AG04450 (cell line): ENCODE measurements around the gene CAMKK2. TPM values are rescaled to one million over a fixed set of nuclear protein-coding genes. Genes with fewer than 3 reads are reported as not detected.
"Not testable (repeated sequence)": the region's sequence is repeated elsewhere in the genome, so short reads cannot be mapped to it uniquely, and the experiment has no call there.

Source experiments
- CTCF ChIA-PET: fragments of 300-600, 350-600 bp; formaldehyde crosslinking; extraction: SDS; loops from one replicate; lab custom pipeline; 2022; ENCODE audit warnings: antibody characterized with exemption, inconsistent platforms; lab: Charles Lee
- POLR2A ChIA-PET: fragments of 350-600 bp; formaldehyde crosslinking; extraction: SDS; loops from one replicate; lab custom pipeline; 2021; ENCODE audit warnings: antibody characterized with exemption, inconsistent platforms; lab: Yijun Ruan, JAX
- DNase-seq: peaks from one replicate; pipeline ENCODE4 v3.0.0-alpha.2; 2011; ENCODE audit warnings: low read depth, low spot score
- H3K27ac ChIP-seq: one replicate; pipeline ENCODE4 v1.5.1; 2012; ENCODE audit warnings: low read depth, low read length, control low read depth
- H3K27me3 ChIP-seq: one replicate; pipeline ENCODE4 v1.6.0; 2012; ENCODE audit warnings: low read length; ENCODE audit not compliant: control insufficient read depth, insufficient read depth
- H3K4me3 ChIP-seq: 2 replicates; pipeline ENCODE4 v1.5.1; 2011; ENCODE audit warnings: mild to moderate bottlenecking, low read depth, low read length, control low read depth
- H3K9me3 ChIP-seq: 2 replicates; pipeline ENCODE4 v1.5.1; 2012; ENCODE audit warnings: low read length; ENCODE audit not compliant: control insufficient read depth, insufficient read depth
- CTCF ChIP-seq: IDR thresholded peaks from 2 replicates; pipeline ENCODE4 v1.5.1; 2011; ENCODE audit warnings: low read depth, low read length, control low read depth, inconsistent platforms
- polyA plus RNA-seq: library from polyadenylated mRNA; depleted of rRNA; stranded (reverse); fragments of >200 nt; gene quantifications from 2 replicates; pipeline ENCODE4 v1.2.3, GENCODE V29; 2011

CAMKK2 gene
- polyA plus RNA-seq, 1 experiment: 23.1 TPM

- ChIA-PET CTCF (no interaction called here), POLR2A (no interaction called here)
- no peaks in the 10 kb centered on the region for H3K9me3 ChIP-seq
- no peak overlapping the region for H3K4me3 ChIP-seq
- H3K27me3 ChIP-seq: no peaks in the 10 kb centered on the region
- H3K27ac ChIP-seq: no peak overlapping the region
- TF ChIP-seq CTCF: no peak
- no peak for DNase-seq
Measured at GRCh38 chr12:121263206-121263935, 33.1 kb downstream of the CAMKK2 start.

GRCh38 chr12:121261398-121261797, 35.1 kb downstream of the CAMKK2 start:
- TF ChIP-seq CTCF: no peak

GRCh38 chr12:121260091-121260490, 36.4 kb downstream of the CAMKK2 start:
- DNase-seq: no peak
- ChIA-PET CTCF (no interaction called here), POLR2A (no interaction called here)
- Histone ChIP-seq H3K27ac (no peak overlapping the region), H3K27me3 (no peaks in the 10 kb centered on the region), H3K9me3 (no peaks in the 10 kb centered on the region), H3K4me3 (no peak overlapping the region)
- TF ChIP-seq CTCF: no peak

More at GRCh38 chr12:121261398-121261797, 35.1 kb downstream of the CAMKK2 start:
- no peak for DNase-seq
- Histone ChIP-seq H3K27me3 (no peaks in the 10 kb centered on the region), H3K9me3 (no peaks in the 10 kb centered on the region), H3K27ac (no peak overlapping the region), H3K4me3 (no peak overlapping the region)
- CTCF ChIA-PET: no interaction called here
- POLR2A ChIA-PET: interaction anchor here (0.6 kb wide), 1 partner anchor 1507 kb away, joined by 3 read pairs; no protein-coding TSS in a partner anchor

- no peaks in the 10 kb centered on the region for H3K9me3 ChIP-seq
- H3K27me3 ChIP-seq: no peaks in the 10 kb centered on the region
- TF ChIP-seq CTCF: no peak
- POLR2A ChIA-PET: no interaction called here
- H3K4me3 ChIP-seq: no peak overlapping the region
- H3K27ac ChIP-seq: no peak overlapping the region
- CTCF ChIA-PET: interaction anchor here (0.7 kb wide), 1 partner anchor 14 kb away, joined by 3 read pairs; no protein-coding TSS in a partner anchor
- no peak for DNase-seq
Measured at GRCh38 chr12:121259074-121259473, 37.4 kb downstream of the CAMKK2 start.

GRCh38 chr12:121257704-121258449, 38.6 kb downstream of the CAMKK2 start:
- not testable (repeated sequence) for DNase-seq, H3K27me3 ChIP-seq, H3K9me3 ChIP-seq, H3K4me3 ChIP-seq, H3K27ac ChIP-seq
- POLR2A ChIA-PET: interaction anchor here (0.7 kb wide), 2 partner anchors 162 to 507 kb away, joined by 6 to 7 read pairs; no protein-coding TSS in a partner anchor
- CTCF ChIA-PET: interaction anchor here (0.6 to 0.7 kb wide), 2 partner anchors 23 to 199 kb away, joined by 4 to 6 read pairs; no protein-coding TSS in a partner anchor
